PC-3 (cell line): ENCODE measurements around the gene TMED7.

ENCODE experiments used
- CTCF ChIP-seq: fragments of 300-600 bp; sonication (generic); conservative IDR thresholded peaks from 2 replicates; pipeline ENCODE4 v1.5.1; 2017; ENCODE audit warnings: antibody characterized with exemption, low read depth, mild to moderate bottlenecking, low read length
- EZH2 ChIP-seq: fragments of 300-600 bp; sonication (generic); IDR thresholded peaks from one replicate; pipeline ENCODE4 v1.6.1; 2017; ENCODE audit warnings: antibody characterized with exemption, mild to moderate bottlenecking, low read length; ENCODE audit not compliant: unreplicated experiment

- no peak for TF ChIP-seq CTCF
- TF ChIP-seq EZH2, result no peak
Observed at GRCh38 chr5:115577329-115577728, 48.5 kb downstream of the TMED7 start.
